Activated CD8-positive, alpha-beta memory T cell treated with anti-CD3 and anti-CD28 coated beads for 36 hours (primary cell): ENCODE measurements around the gene RGN. TPM values are rescaled to one million over a fixed set of nuclear protein-coding genes. Genes with fewer than 3 reads are reported as not detected.
"Not testable (repeated sequence)": the region's sequence is repeated elsewhere in the genome, so short reads cannot be mapped to it uniquely, and the experiment has no call there.

Experiments used
- CTCF ChIA-PET: fragments of 350-600 bp; sonication (Branson Sonifier 250); formaldehyde crosslinking; loops from one replicate; lab custom pipeline; 2021; ENCODE audit warnings: antibody characterized with exemption; lab: Charles Lee
- POLR2A ChIA-PET: fragments of 350-600 bp; sonication (Branson Sonifier 250); formaldehyde crosslinking; loops from one replicate; lab custom pipeline; 2021; ENCODE audit warnings: antibody characterized with exemption; lab: Charles Lee
- total RNA-seq, 2 experiments: library from RNA; stranded (reverse); gene quantifications; one replicate each; pipeline ENCODE4 v1.2.3, GENCODE V29; 2021

Gene RGN
- total RNA-seq, 2 experiments from 2014 or later, result not detected

DNA sequence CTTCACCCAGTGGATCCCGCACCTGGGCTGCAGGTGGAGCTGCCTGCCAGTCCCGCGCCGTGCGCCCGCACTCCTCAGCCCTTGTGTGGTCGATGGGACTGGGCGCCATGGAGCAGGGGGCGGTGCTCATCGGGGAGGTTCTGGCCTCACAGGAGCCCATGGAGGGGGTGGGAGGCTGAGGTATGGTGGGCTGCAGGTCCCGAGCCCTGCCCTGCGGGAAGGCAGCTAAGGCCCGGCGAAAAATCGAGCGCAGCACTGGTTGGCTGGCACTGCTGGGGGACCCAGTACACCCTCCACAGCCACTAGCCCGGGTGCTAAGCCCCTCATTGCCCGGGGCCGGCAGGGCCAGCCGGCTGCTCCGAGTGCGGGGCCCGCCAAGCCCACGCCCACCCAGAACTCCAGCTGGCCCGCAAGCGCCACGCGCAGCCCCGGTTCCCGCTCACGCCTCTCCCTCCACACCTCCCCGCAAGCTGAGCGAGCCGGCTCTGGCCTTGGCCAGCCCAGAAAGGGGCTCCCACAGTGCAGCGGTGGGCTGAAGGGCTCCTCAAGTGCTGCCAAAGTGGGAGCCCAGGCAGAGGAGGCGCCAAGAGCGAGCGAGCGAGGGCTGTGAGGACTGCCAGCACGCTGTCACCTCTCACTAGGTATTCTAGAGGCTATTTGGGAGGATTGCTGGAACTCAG is 32.8 kb downstream of the RGN start:
- CTCF ChIA-PET, POLR2A ChIA-PET: not testable (repeated sequence)

DNA sequence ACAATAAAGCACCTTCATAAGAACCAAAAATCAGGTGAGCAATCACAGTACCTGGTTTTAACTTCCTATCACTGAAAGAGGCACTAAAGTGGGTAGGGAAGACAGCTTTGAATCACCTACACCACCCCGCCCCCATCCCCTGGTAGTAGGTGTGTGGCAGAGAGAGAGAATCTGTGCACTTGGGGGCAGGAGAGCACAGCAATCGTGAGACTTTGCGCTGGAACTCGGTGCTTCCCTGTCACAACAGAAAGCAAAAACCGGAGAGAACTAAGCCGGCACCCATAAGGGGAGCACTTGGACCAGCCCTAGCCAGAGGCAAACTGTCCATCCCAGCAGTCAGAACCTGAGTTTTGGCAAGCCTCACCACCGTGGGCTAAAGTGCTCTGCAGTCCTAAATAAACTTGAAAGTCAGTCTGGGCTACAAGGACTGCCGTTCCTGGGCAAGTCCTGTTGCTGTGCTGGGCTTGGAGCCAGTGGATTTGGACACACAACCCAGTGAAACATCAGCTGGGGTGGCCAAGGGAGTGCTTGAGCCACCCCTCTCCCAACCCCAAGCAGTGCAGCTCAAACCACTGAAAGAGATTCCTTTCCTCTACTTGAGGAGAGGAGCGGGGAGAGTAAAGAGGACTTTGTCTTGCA is 34.2 kb downstream of the RGN start:
- POLR2A ChIA-PET, result no interaction called here
- CTCF ChIA-PET, result no interaction called here

DNA sequence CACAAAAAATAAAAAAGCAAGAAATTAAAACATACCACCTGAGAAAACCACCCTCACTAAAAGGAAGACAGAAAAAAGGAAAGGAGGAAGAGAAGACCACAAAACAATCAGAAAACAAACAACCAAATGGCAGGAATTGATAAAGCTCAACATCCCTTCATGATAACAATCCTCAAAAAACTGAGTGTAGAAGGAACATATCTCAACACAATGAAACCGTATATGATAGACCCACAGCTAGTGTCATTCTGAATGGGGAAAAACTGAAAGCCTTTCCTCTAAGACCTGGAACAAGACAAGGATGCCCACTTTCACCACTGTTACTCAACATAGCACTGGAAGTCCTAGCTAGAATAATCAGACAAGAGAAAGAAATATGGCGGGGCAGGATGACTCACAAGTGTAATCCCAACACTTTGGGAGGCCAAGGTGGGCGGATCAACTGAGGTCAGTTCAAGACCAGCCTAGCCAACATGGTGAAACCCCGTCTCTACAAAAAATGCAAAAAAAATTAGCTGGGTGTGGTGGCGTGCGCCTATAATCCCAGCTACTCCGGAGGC is 38.4 kb downstream of the RGN start:
- CTCF ChIA-PET, POLR2A ChIA-PET: not testable (repeated sequence)

DNA sequence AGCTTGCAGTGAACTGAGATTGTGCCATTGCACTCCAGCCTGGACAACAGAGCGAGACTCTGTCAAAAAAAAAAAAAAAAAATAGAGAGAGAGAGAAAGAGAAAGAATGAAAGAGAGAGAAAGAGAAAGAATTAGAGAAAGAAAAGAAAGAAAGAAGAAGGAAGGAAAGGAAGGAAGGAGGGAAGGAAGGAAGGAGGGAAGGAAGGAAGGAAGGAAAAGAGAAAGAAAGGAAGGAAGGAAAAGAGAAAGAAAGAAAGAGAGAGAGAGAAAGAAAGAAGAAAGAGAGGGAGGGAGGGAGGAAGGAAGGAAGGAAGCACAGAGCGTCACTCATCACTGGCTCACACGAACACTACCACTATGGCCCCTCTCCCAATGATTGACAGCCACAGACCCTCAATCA is 46.2 kb downstream of the RGN start:
- POLR2A ChIA-PET, CTCF ChIA-PET: not testable (repeated sequence)

DNA sequence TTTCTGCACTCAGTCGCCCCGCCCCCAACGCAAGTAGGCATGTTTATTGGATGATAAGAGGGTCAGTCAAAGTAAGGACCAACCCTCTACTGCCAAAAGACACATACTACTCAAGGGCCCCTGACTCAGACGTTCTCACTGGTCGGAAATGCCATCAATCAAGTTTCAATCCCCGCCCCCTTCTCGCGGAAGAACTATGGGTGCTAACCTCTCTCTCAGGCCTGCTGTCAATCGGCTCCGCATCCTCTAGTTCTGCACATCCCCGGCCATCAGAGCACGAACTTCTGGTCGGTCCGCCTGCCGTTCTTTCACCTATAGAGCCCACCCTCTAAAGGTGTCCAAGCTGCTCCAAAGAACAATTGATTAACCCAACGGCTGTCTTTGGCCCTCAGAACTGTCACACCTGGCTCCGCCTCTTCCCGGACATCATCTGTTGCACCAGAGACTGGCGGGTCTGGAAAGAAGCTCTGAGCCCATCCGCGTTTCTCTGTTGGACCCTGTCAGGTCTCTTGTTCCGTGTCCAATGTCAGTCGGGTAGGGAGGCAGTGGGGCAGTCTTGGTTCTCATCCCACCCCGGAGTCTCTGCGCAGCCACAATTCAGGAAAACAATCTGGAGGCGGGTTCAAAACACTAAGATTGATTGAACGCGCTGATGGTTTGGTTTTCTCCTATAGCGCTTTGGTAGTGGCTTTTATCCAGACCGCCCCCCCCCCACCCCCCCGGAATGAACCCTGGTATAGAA is 51.1 kb downstream of the RGN start:
- ChIA-PET CTCF (no interaction called here), POLR2A (interaction anchor here (0.6 to 2.6 kb wide), 4 partner anchors 10 to 62 kb away, joined by 3 to 18 read pairs (median 4); partner anchors contain the start of genes NDUFB11 and RBM10)

DNA sequence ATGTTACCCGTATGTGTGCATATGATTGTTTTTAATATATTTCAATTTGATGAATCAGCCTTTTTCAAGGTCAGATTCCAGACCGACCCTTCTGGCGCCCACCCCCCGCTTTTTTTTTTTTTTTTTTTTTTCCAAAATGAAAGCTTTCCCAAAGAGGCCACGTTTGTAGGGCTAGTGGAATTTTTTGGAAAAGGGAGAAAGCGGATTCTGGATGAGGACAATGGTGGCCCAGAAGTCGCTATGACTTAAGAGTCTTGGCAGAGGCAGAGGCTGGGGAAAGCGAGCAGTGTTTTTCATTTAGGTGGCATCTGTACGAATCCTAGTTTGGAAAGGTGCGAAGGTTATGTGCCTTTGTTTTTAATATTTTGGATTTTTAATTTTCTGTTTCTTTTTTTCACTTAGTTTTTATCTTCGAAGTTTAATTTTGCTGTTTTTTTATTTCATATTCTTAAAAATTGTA is 51.7 kb downstream of the RGN start:
- ChIA-PET POLR2A (interaction anchor here (0.6 to 2.6 kb wide), 4 partner anchors 10 to 61 kb away, joined by 3 to 18 read pairs (median 4); partner anchors contain the start of genes NDUFB11 and RBM10), CTCF (no interaction called here)

DNA sequence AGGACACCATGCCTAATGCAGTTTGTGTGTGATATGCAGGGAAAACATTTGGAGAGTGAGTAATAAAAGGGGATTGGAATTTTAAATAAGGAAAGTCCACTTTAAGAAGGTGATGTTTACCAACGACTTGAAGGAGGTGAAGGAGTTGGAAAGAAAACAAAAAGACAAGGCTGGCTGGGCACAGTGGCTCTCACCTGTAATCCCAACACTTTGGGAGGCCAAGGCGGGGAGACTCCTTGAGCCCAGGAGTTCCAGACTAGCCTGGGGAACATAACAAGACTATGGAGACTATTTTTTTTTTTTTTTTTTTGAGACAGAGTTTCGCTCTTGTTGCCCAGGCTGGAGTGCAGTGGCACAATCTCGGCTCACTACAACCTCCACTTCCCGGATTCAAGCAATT is 55.2 kb downstream of the RGN start:
- CTCF ChIA-PET, result no interaction called here

DNA sequence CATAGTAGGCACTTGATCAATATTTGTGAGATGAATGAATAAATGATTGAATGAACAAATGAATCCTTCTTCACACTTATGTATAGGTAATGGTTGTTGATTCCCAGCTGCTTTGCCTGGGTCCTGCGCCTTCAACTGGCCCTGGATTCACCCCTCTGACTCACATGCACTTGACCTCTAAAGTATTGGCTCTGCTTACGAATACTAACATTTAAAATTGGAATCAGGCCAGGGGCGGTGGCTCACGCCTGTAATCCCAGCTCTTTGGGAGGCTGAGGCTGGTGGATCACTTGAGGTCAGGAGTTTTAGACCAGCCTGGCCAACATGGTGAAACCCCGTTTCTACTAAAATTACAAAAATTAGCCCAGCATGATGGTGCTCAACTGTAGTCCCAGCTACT is 57.4 kb downstream of the RGN start:
- CTCF ChIA-PET, result not testable (repeated sequence)

More for the DNA sequence above, 55.2 kb downstream of the RGN start:
- POLR2A ChIA-PET, result no interaction called here

DNA sequence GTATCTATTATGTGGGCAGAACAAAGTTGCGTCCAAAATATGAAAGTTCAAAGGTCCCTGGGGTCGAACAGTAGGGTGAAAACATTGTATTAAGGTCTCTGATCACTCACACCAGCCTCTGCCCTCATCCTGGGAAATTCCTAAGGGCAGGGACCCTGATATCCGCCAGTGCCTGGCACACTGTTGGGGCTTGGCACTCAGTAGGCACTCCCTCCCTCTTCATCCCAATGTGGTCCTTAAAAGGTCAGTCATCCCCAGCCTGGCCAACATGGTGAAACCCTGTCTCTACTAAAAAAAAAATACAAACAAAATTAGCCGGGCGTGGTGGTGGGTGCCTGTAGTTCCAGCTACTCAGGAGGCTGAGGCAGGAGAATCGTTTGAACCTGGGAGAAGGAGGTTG is 59.9 kb downstream of the RGN start:
- POLR2A ChIA-PET, result no interaction called here
- CTCF ChIA-PET, result no interaction called here

More for the DNA sequence above, 57.4 kb downstream of the RGN start:
- POLR2A ChIA-PET, result not testable (repeated sequence)

Other genes with a start within 250 kb of the RGN start
- gene RP2, start 241.4 kb upstream of the RGN start, total RNA-seq, result 1 to 10 TPM; 5.7 to 6.1 TPM
- 1 to 10 TPM in 1 of 2 experiments, under 1 TPM in 1; 0.88 to 1.8 TPM for gene JADE3, start 166.0 kb upstream of the RGN start, total RNA-seq
- gene NDUFB11, start 66.3 kb downstream of the RGN start, total RNA-seq, result 10 to 100 TPM; 92.3 to 97.3 TPM
- gene RBM10, start 66.8 kb downstream of the RGN start, total RNA-seq, result 10 to 100 TPM; 67.1 to 68.1 TPM
- gene UBA1, start 115.4 kb downstream of the RGN start, total RNA-seq, result 100 to 1,000 TPM; 233 to 258 TPM
- gene CDK16, start 140.2 kb downstream of the RGN start, total RNA-seq, result 10 to 100 TPM; 48.7 to 54.2 TPM
- 10 to 100 TPM; 40.7 to 45.0 TPM for gene USP11, start 154.6 kb downstream of the RGN start, total RNA-seq